GM18909 (cell line): Measurements from ENCODE around the gene NR6A1.

ENCODE experiments used
- ATAC-seq: cut with Tn5 transposase; IDR thresholded peaks from one replicate; pipeline ENCODE4 v1.9.1; 2021; ENCODE audit warnings: mild to moderate bottlenecking; ENCODE audit not compliant: unreplicated experiment, poor library complexity

Gene NR6A1

DNA sequence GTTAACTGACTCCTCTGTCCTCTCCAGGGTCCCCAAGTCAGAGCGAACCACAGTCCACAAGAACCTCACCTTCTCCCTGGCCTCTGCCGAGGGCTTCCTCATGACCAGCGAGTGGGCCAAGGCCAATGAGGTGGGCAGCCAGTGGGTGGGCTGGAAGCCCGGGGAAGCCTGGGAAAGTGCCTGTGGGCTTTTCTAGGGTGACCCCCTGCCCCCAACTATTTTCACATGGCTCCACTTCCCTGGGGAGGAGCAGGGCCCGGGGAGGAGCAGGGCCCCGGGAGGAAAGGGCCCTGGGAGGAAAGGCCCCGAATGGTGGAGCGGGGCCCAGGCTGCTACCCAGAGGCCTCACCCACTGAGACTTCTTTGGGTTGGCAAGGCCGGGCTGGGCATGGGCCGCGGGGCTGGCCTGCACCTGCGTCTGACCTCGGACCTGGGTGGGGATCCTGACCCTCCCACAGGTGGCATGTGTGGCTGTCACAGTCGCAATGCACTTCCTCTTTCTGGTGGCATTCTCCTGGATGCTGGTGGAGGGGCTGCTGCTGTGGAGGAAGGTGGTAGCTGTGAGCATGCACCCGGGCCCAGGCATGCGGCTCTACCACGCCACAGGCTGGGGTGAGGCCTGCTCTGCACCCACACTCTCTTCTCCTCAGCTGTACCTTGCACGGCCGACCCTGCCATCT is 302.9 kb downstream of the NR6A1 start:
- ATAC-seq = no peak

GRCh38 chr9:124467410-124468060 is 303.6 kb downstream of the NR6A1 start:
- ATAC-seq = no peak
